ENCODE measurements around the gene OXER1. TPM values are rescaled to one million over a fixed set of nuclear protein-coding genes. Genes with fewer than 3 reads are reported as not detected.

Gene OXER1
- polyA plus RNA-seq, 3 donors from 2014 or later, result not detected

DNA sequence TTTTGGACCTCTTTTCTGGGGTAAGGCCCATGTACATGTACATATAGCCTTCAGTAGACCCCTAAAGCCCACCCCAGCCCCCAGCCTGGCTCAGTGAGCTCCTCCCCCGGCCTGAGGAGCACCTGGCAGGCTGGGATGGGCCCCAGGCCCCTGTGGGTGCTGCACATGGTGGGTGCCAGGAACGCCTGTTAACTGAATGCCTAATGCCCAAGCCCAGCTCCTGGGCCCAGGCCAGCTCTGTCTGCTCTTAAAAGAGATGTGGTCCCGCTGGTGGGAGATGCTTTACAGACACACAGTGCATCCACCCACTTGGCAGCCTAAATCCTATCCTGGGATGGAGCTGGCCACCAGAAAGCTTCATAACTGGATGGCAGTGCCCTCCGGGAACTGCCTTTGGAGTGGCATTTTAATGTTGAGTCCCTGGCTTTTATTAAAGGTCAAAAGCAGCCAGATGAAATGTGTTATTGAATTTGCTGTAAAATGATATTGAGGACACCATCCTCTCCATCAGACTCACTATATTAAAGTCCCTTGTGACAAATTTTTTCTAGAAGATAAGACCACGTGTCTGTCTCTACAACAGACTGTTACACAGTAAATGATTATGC, 7.7 kb upstream of the OXER1 start:
- no peak overlapping the region for H3K27ac Mint-ChIP-seq
- H3K9me3 Mint-ChIP-seq, result no peaks in the 10 kb centered on the region
- peaks cover 11 to 16% of the 10 kb centered on the region in 2 donors for H3K4me1 Mint-ChIP-seq
- H3K27me3 Mint-ChIP-seq (ENCODE audit: low read depth in 3 of 3), result peaks cover 0 to 5% (median 0%) of the 10 kb centered on the region in 3 donors
- no peak for DNase-seq
- H3K4me3 Mint-ChIP-seq, result no peak overlapping the region
- peaks cover 0 to 4% (median 3%) of the 10 kb centered on the region in 3 donors for H3K36me3 Mint-ChIP-seq

DNA sequence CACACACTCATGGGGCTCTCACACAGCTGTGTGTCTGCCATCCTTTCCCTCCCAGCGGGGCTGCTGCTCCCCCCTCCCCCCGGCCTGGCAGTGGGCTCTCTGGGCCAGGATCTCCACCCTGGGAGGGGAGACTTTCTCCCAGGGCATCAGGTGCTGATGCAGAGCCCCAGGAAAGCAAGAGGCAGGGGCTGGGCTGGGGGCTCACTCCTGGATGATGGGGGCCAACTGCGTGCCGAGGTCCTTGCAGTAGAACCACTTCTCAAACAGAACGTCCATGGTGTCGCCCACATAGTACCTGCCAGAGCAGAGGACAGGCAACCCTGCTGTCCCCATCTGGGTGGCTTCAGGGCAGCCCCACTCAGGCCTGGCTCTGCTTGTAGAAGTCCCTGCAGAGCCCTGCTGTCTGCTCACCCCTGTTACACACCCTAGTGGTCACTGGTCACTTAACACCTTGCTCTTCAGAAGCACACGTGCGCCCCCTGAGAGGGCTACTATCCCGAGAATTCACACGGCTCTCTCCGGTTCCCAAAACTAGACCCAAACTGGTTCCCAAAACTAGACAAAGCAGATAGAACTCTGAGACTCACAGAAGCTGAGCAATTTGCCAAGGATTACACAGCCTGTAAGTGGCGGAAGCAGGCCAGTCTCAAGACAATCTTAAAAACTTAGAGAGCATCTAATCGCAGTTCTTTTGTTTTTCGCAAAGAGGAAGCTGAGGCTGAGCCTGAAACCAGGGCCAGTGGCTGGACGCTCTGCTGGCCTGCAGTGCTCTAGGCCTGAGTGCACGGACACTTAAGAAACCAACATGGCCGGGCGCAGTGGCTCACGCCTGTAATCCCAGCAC, 6.6 kb upstream of the OXER1 start:
- Mint-ChIP-seq H3K27ac (no peak overlapping the region), H3K36me3 (peaks cover 0 to 4% (median 3%) of the 10 kb centered on the region in 3 donors), H3K9me3 (no peaks in the 10 kb centered on the region), H3K27me3 (ENCODE audit: low read depth in 3 of 3) (peaks cover 0 to 2% (median 0%) of the 10 kb centered on the region in 3 donors), H3K4me3 (no peak overlapping the region), H3K4me1 (peaks cover 5% of the 10 kb centered on the region in 2 donors)
- DNase-seq, result no peak

DNA sequence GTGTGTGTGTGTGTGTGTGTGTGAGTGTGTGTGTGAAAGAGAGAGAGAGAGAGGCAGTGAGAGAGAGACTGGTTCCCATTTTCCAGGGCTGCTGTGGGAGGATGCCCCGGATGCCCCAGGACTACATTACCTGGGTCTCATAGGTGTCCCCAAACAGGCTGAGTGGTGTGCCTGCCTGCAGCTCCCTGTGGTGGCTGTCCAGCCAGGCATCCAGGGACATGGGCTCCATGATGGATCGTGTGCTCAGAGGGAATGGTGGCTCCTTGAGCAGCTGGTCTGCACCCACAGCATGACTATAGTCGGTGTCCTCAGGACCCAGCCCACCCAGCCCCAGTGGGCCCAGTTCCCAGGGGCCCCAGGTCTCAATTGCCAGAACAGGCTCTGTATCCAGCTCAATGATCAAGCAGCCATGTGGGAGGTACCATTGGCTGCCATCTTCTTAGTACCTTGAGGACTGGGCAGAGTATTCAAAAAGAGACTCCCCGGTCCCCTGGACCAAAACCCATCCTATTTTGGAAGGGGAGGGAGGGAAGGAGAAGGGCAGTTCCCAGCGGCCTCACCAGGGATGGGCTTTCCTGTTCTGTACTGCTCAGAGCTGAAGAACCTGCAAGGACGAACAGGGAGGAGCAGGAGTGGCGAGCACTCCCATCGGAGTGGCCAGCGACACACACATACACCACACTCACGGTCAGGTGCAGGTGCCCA, 5.8 kb upstream of the OXER1 start:
- Mint-ChIP-seq H3K9me3 (no peaks in the 10 kb centered on the region), H3K4me3 (no peak overlapping the region), H3K27me3 (ENCODE audit: low read depth in 3 of 3) (peaks cover 0 to 2% (median 0%) of the 10 kb centered on the region in 3 donors), H3K36me3 (peaks cover 0 to 4% (median 3%) of the 10 kb centered on the region in 3 donors), H3K27ac (peak overlapping the region in 1 of 6 donors; percentile 3), H3K4me1 (no peaks in the 10 kb centered on the region)
- no peak for DNase-seq

DNA sequence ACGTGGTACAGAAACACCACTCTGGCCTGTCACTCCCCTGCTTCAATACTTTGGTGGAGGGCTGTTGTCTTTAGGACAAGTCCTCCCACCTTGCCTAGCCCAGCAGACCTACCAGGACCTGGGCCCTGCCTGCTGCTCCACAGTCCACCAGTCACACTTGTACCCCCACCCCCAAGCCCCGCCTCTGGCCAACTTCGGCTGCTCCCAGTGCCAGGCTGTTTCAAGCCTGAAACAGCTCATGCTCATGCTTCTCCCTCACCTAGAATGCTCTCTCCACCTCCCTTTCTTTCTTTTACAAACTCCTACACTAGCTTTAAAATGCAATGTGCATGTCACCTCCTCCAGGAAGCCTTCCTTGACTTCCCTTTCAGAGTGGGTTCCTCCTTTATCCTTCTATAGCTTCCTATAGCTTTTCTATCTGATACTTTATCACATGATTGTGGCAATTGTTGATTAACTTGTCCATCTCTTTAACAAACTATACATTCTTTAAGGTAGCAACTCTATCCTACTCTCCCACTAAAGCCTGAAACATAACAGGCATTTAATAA, 4.8 kb upstream of the OXER1 start:
- H3K36me3 Mint-ChIP-seq, result peaks cover 0 to 4% (median 3%) of the 10 kb centered on the region in 3 donors
- H3K9me3 Mint-ChIP-seq, result no peaks in the 10 kb centered on the region
- H3K27me3 Mint-ChIP-seq (ENCODE audit: low read depth in 3 of 3), result no peaks in the 10 kb centered on the region
- peak overlapping the region in 3 of 6 donors; percentile 8 to 54 (median 47) for H3K27ac Mint-ChIP-seq
- DNase-seq, result no peak
- H3K4me1 Mint-ChIP-seq, result no peaks in the 10 kb centered on the region
- H3K4me3 Mint-ChIP-seq, result no peak overlapping the region

DNA sequence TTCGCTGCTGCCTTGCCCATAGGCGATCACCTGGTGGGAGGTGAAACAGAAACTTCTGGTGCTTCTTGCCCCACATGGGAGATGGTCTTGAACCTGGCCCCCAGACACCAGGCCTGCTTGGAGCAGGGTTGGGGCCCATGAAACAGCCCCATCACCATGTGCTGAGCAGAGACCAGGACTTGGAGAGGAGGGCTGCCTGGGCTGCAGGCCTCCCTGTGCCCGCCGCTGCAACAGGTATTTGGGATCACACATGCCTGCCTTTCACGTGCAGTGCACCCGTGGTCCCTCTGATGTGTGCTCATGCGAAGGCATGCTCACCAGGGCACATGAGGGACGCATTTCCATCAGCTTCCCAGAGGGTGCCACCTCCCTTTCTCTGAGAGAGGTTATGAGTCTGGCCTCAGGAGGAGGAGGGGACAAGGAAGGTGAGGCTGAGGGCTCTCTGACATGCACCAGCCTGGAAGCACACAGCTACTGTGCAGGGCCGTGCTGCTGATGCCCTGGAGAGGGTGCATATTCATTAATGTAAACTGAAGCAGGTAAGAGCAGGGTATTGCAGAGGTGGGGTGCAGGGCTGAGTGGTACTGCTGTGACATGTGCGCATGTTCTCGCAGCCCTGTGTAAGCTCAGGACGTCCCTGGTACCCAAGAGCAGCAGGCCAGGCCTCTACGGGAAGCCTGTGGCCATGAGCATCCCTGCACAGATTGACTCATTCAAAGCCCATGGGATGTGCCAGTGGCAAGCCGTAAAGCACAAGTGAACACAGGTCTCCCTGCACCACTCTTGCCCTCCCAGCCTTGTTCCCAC, 4.2 kb upstream of the OXER1 start:
- H3K36me3 Mint-ChIP-seq, result peaks cover 0 to 4% (median 3%) of the 10 kb centered on the region in 3 donors
- DNase-seq, result no peak
- H3K9me3 Mint-ChIP-seq, result no peaks in the 10 kb centered on the region
- H3K4me1 Mint-ChIP-seq, result no peaks in the 10 kb centered on the region
- no peak overlapping the region for H3K27ac Mint-ChIP-seq
- no peak overlapping the region for H3K4me3 Mint-ChIP-seq
- no peaks in the 10 kb centered on the region for H3K27me3 Mint-ChIP-seq (ENCODE audit: low read depth in 3 of 3)

DNA sequence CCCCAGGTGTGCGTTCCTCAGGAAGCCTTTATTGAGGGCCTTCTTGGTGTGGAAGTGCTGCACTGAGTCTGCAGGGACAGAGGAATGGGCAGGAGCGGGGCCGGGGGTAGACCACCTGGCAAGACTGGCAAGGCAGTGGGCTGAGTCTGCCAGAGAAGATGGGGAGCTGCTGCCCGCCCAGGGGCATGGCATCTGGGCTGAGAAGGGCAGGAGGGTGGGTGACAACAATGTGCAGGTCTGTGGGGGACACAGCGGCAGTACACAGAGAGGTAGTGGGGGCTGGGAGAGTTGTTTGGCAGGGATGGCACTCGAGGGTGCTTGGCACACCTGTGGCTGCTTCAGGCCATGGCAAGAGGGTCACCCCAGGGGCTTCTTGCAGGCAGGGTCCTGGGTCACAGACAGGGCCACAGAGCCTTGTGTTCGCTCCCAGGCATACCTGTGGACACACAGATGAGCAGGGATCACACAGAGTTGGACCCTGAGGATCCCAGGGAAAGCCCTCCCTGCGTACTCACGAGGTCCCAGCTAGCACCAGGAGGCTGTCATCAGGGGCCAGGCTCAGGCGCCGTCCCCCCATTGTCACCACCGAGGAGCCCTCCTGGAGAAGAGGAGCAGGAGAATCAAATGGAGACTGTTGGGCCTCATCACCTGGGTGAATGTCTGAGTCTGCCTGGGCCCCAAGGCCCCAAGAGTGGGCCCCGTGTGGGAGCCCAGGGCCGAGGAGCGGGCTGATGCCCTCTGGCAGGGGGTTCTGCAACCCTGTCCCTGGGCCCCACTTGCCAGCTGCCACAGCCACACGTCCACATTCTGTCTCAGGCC, 3.4 kb upstream of the OXER1 start:
- peak overlapping the region in 1 of 6 donors; percentile 30 for H3K27ac Mint-ChIP-seq
- H3K4me3 Mint-ChIP-seq, result no peak overlapping the region
- H3K27me3 Mint-ChIP-seq (ENCODE audit: low read depth in 3 of 3), result no peaks in the 10 kb centered on the region

DNA sequence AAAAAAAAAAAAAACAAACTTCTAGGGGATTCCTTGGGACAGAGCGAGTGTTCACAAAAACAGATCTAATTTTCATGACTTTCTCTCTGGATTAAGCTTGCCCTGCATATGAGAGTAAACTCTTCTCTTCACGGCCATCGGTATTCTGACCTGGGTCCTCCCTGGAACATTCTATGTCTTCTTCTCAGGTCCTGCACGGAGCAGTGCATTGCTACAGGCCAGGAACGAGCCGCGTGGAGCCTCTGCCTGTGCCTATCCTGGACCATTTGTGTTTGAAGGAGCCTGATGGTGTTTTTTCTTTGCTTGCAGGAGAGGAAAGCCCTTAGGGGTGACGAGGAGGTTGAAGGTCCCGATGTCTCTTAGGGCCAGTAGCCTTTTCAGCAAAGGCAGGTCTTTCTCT, 1.8 kb upstream of the OXER1 start:
- peaks cover 0 to 8% (median 7%) of the 10 kb centered on the region in 3 donors for H3K36me3 Mint-ChIP-seq
- no peaks in the 10 kb centered on the region for H3K4me1 Mint-ChIP-seq
- no peak overlapping the region for H3K27ac Mint-ChIP-seq
- no peaks in the 10 kb centered on the region for H3K9me3 Mint-ChIP-seq
- no peaks in the 10 kb centered on the region for H3K27me3 Mint-ChIP-seq (ENCODE audit: low read depth in 3 of 3)
- DNase-seq, result no peak
- H3K4me3 Mint-ChIP-seq, result no peak overlapping the region

More for the DNA sequence above, 3.4 kb upstream of the OXER1 start:
- no peaks in the 10 kb centered on the region for H3K4me1 Mint-ChIP-seq
- peaks cover 0 to 8% (median 7%) of the 10 kb centered on the region in 3 donors for H3K36me3 Mint-ChIP-seq
- H3K9me3 Mint-ChIP-seq, result no peaks in the 10 kb centered on the region
- no peak for DNase-seq

DNA sequence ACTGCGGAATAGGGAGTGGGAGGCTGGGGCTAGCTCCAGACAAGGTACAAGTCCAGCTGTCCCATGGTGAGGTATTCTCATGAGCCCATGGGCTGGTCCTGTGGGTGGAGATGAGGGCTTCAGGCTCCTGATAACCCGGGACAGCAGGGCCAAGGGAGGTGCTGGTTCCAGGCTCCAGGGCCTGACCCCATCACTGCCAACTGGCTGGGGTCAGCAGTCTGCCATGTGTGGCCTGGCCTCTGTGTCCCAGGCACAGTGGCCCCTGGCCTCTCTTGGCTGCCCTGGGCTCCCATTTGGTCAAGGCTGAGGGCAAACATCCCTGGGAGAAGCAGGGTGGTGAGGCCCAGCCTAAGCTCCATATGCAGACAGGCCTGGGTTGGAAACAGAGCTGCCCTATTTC, 966 bp upstream of the OXER1 start:
- Mint-ChIP-seq H3K4me3 (no peak overlapping the region), H3K27me3 (ENCODE audit: low read depth in 3 of 3) (peaks cover 0 to 2% (median 0%) of the 10 kb centered on the region in 3 donors), H3K36me3 (peaks cover 0 to 12% (median 8%) of the 10 kb centered on the region in 3 donors), H3K4me1 (no peaks in the 10 kb centered on the region), H3K27ac (no peak overlapping the region), H3K9me3 (no peaks in the 10 kb centered on the region)
- no peak for DNase-seq

DNA sequence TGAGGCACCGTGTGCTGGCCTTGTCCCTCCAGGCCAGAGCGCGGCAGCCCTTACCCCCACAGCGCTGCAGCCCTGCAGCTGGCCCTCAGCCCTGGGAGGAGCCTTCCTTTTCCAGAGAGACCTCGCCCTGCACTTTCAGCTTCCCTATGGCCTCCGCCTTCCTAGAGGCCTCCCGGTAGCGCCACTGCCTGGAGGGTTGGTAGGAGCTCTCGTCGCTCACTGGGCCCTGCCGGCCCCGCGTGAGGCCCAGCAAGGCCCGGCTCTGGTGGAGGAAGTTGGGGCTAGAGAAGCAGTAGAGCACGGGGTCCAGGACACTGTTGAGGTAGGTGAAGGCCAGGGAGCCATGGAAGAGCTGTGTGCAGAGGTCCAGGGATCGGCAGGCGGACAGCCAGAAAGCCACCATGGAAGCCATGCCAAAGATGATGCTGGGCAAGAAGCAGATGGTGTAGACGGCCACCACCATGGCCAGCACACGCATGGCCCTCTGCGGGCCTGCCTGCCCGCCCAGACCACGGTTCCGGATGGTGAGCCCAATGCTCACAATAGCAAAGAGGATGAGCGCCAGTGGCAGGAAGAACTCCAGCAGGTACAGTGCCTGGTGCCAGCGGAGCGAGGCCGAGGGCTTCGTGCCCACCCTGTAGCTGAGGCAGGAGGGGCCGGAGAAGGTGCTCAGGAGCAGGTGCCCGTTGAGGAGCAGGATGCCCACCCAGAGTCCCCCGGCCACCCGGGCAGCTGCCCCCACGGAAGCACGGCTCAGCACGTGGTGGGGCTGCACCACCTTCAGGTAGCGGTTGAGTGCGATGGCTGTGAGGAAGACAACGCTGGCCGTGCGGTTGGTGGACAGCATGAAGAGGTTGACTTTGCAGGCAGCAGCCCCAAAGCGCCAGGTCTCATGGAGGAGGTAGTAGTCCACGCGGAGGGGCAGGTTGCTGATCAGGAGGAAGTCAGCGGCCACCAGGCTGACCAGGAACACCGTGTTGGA, 821 bp downstream of the OXER1 start:
- no peak for DNase-seq
- Mint-ChIP-seq H3K36me3 (peaks cover 0 to 17% (median 4%) of the 10 kb centered on the region in 3 donors), H3K9me3 (no peaks in the 10 kb centered on the region), H3K27me3 (ENCODE audit: low read depth in 3 of 3) (peaks cover 0 to 3% (median 0%) of the 10 kb centered on the region in 3 donors), H3K4me1 (no peaks in the 10 kb centered on the region), H3K4me3 (no peak overlapping the region), H3K27ac (no peak overlapping the region)

DNA sequence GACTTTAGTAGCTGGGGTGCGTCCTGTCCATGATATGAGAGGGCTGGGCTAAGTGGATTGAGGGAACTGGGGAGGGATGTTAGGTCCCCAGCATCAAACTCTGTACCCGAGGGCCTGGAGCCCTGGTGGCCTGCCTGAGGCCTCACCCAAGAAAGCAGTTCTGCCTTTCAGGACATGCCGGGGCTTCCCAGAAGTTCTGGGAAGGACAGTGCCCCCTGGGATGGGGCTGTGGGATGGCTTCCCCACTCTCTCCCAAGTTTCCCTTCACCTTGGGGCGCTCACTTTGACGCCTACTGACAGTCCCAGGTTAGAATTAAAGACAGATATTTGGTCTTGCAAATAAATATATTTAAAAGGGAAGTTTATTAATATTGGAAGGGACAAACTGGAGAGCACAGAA, 1.8 kb downstream of the OXER1 start:
- Mint-ChIP-seq H3K27ac (no peak overlapping the region), H3K4me1 (no peaks in the 10 kb centered on the region), H3K9me3 (no peaks in the 10 kb centered on the region), H3K36me3 (peaks cover 0 to 17% (median 4%) of the 10 kb centered on the region in 3 donors), H3K27me3 (ENCODE audit: low read depth in 3 of 3) (peaks cover 0 to 3% (median 0%) of the 10 kb centered on the region in 3 donors), H3K4me3 (no peak overlapping the region)
- DNase-seq, result no peak

DNA sequence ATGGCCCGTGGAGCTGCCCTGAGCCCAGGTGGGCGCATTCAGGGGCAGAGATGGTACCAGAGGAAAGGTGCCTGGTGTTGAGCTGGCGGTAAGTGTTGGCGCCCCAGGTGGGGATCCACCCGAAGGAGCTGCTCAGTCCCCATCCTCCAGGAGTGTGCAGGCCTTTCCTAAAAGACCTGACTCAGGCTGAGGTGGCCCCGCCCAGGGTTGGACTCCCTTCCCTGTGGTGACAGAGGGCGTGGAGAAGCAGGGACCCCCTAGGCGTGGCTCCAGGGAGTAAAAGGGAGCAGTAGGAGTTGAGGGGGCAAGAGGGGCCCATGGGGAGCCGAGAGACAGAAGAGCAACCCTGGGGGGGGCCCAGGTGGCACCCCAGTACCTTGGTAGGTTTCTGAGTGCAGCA, 2.4 kb downstream of the OXER1 start:
- Mint-ChIP-seq H3K27ac (no peak overlapping the region), H3K9me3 (no peaks in the 10 kb centered on the region)

More for the DNA sequence above, 2.4 kb downstream of the OXER1 start:
- Mint-ChIP-seq H3K4me3 (no peak overlapping the region), H3K27me3 (ENCODE audit: low read depth in 3 of 3) (peaks cover 0 to 3% (median 0%) of the 10 kb centered on the region in 3 donors), H3K36me3 (peaks cover 0 to 17% (median 4%) of the 10 kb centered on the region in 3 donors), H3K4me1 (no peaks in the 10 kb centered on the region)
- no peak for DNase-seq

Data from immature natural killer cell (primary cell).